K562 (cell line): ENCODE measurements around the gene LMLN. TPM values are rescaled to one million over a fixed set of nuclear protein-coding genes. Genes with fewer than 3 reads are reported as not detected.
A peak's percentile ranks its signal among the peaks of the same experiment; 100 is the strongest.

Experiments
- ATAC-seq: fragments of 200-7000 bp; cut with Tn5 transposase; 3 replicates; pipeline ENCODE4 v1.9.1; 2020; ENCODE audit warnings: moderate library complexity
- BruUV-seq: library from RNA; stranded (reverse); fragments of 400-500 nt; replicated peaks from 2 replicates; lab custom pipeline; 2021; lab: Mats Ljungman, UMichigan
- CTCF ChIA-PET: fragments of 300-600 bp; formaldehyde crosslinking; extraction: SDS; loops from one replicate; lab custom pipeline; 2021; ENCODE audit warnings: low intra/inter-chr PET ratio; lab: Yijun Ruan, JAX
- POLR2A ChIA-PET: fragments of 300-600, 350-650 bp; sonication (Branson Sonifier 250); formaldehyde crosslinking; extraction: SDS; loops from one replicate; lab custom pipeline; 2021; ENCODE audit warnings: antibody characterized with exemption, inconsistent platforms; lab: Yijun Ruan, JAX
- DNase-seq, 4 experiments: peaks; one replicate each; pipeline versions ENCODE4 v3.0.0 to v3.0.0-alpha.2; 2011 to 2018; ENCODE audit warnings: low spot score in 3 of 4, mixed read lengths in 3 of 4; ENCODE audit errors: extremely low read depth in 1 of 4
- FAIRE-seq: peaks from 2 replicates; lab custom pipeline; 2011; peaks lifted over from hg19 to GRCh38; lab: Jason Lieb, UNC
- H2AFZ ChIP-seq: 2 replicates; pipeline ENCODE4 v1.6.0; 2011; ENCODE audit warnings: low read depth, low read length, control low read depth, inconsistent platforms
- H3K27ac ChIP-seq: fragments of 200-600 bp; 3 replicates; pipeline ENCODE4 v1.8.0; 2011; ENCODE audit warnings: low read depth, mild to moderate bottlenecking, control low read depth, inconsistent platforms, low read length, moderate library complexity, mixed read lengths; ENCODE audit errors: extremely low read depth
- H3K27me3 ChIP-seq, 2 experiments: fragments of 300-600 bp in 1 of 2; 2 replicates in 1 of 2; 3 replicates in 1 of 2; pipeline versions ENCODE4 v1.6.0 to v1.8.0; 2011; ENCODE audit warnings: inconsistent platforms in 2 of 2, low read length in 2 of 2, mild to moderate bottlenecking in 1 of 2, mixed read lengths in 1 of 2, moderate library complexity in 1 of 2; ENCODE audit not compliant: control insufficient read depth in 2 of 2, insufficient read depth in 2 of 2
- H3K36me3 ChIP-seq: fragments of 300-600 bp; 3 replicates; pipeline ENCODE4 v1.8.0; 2011; ENCODE audit warnings: mild to moderate bottlenecking, low read length, inconsistent platforms; ENCODE audit not compliant: control insufficient read depth, insufficient read depth
- H3K4me1 ChIP-seq, 2 experiments: fragments of 200-600 bp in 1 of 2; replicated peaks in 1 of 2; 2 replicates in 1 of 2; 3 replicates in 1 of 2; pipeline versions ENCODE4 v1.5.1 to v1.8.0; 2011; ENCODE audit warnings: inconsistent platforms in 2 of 2, low read length in 2 of 2, mild to moderate bottlenecking in 1 of 2, mixed read lengths in 1 of 2, moderate library complexity in 1 of 2; ENCODE audit not compliant: control insufficient read depth in 2 of 2, insufficient read depth in 2 of 2
- H3K4me2 ChIP-seq: 2 replicates; pipeline ENCODE4 v1.6.1; 2011; ENCODE audit warnings: low read length, control low read depth, inconsistent platforms, mixed read lengths; ENCODE audit not compliant: insufficient read depth
- H3K4me3 ChIP-seq: fragments of 200-600 bp; sonication (generic), shearing (Covaris generic); 2 replicates; pipeline ENCODE4 v1.5.1; 2016; ENCODE audit warnings: control low read depth, inconsistent platforms
- H3K79me2 ChIP-seq: fragments of 200-600 bp; 3 replicates; pipeline ENCODE4 v1.8.0; 2011; ENCODE audit warnings: low read length, inconsistent platforms; ENCODE audit not compliant: control insufficient read depth, insufficient read depth
- H3K9ac ChIP-seq, 2 experiments: 2 replicates each; pipeline versions ENCODE4 v1.6.0 to v1.6.1; 2011; ENCODE audit warnings: low read depth in 2 of 2, low read length in 2 of 2, control low read depth in 1 of 2, inconsistent platforms in 1 of 2, mild to moderate bottlenecking in 1 of 2, mixed read lengths in 1 of 2; ENCODE audit not compliant: insufficient read depth in 1 of 2
- H3K9me1 ChIP-seq: one replicate; pipeline ENCODE4 v1.6.0; 2011; ENCODE audit warnings: inconsistent platforms, mild to moderate bottlenecking, low read length, moderate library complexity; ENCODE audit not compliant: control insufficient read depth, insufficient read depth
- H3K9me3 ChIP-seq: replicated peaks from 2 replicates; pipeline ENCODE4 v1.5.1; 2011; ENCODE audit warnings: low read depth, low read length, inconsistent platforms; ENCODE audit not compliant: control insufficient read depth, insufficient read depth
- H4K20me1 ChIP-seq: replicated peaks from 2 replicates; pipeline ENCODE4 v1.6.1; 2011; ENCODE audit warnings: low read length, inconsistent platforms, mixed read lengths; ENCODE audit not compliant: control insufficient read depth, insufficient read depth
- FOSL1 ChIP-seq: fragments of 200-800 bp; sonication (Bioruptor generic); conservative IDR thresholded peaks from 2 replicates; pipeline ENCODE4 v1.6.1; 2016; ENCODE audit warnings: missing genetic modification characterization, missing compliant biosample characterization
- MEIS2 ChIP-seq: fragments of 450-650 bp; IDR thresholded peaks from 2 replicates; pipeline ENCODE4 v1.6.1; 2014; ENCODE audit warnings: mild to moderate bottlenecking; ENCODE audit not compliant: partially characterized antibody
- MTF1 ChIP-seq: fragments of 250-450 bp; sonication (Bioruptor Pico); IDR thresholded peaks from 2 replicates; pipeline ENCODE4 v1.9.0; 2021; ENCODE audit warnings: moderate library complexity, mild to moderate bottlenecking, inconsistent platforms, borderline replicate concordance
- NKRF ChIP-seq: fragments of 450-650 bp; IDR thresholded peaks from 2 replicates; pipeline ENCODE4 v1.6.1; 2016; ENCODE audit warnings: borderline replicate concordance
- PHB2 ChIP-seq: fragments of 450-650 bp; IDR thresholded peaks from 2 replicates; pipeline ENCODE4 v1.6.1; 2017; ENCODE audit warnings: low read depth
- REST ChIP-seq, 2 experiments: fragments of 450-650 bp; formaldehyde crosslinking in 1 of 2; IDR thresholded peaks; 2 replicates each; pipeline versions ENCODE4 v1.4.0 to v1.6.1; 2014 to 2020; ENCODE audit warnings: mild to moderate bottlenecking in 2 of 2, borderline replicate concordance in 1 of 2, low read depth in 1 of 2
- SMAD2 ChIP-seq: fragments of 150-350 bp; IDR thresholded peaks from 2 replicates; pipeline ENCODE4 v1.6.1; 2014; ENCODE audit warnings: low read depth, mild to moderate bottlenecking, low read length
- ZNF121 ChIP-seq: sonication (generic); formaldehyde crosslinking; conservative IDR thresholded peaks from 2 replicates; pipeline ENCODE4 v1.8.0; 2022; ENCODE audit warnings: missing genetic modification reagents
- ZNF449 ChIP-seq: fragments of 250-450 bp; sonication (Bioruptor Pico); IDR thresholded peaks from 2 replicates; pipeline ENCODE4 v1.8.0; 2022; ENCODE audit warnings: moderate library complexity, mild to moderate bottlenecking, inconsistent platforms
- WGBS: fragments of 100-300 bp; shearing (Covaris generic); methylation state at CpG from one replicate; pipeline ENCODE4 v1.1.6; 2016; ENCODE audit warnings: low coverage, mixed read lengths; ENCODE audit not compliant: insufficient coverage; ENCODE audit errors: missing lambda C conversion rate; 5-methylcytosine and 5-hydroxymethylcytosine counted together
- in situ Hi-C: fragments of 300-500 bp; cut with MboI; formaldehyde crosslinking; loops from 4 replicates; pipeline ENCODE4 v1.15.0; 2018; ENCODE audit warnings: inconsistent platforms, mixed read lengths
- intact Hi-C: fragments of 100-400 bp; cut with micrococcal nuclease; formaldehyde crosslinking; loops from 2 replicates; pipeline ENCODE4 v1.14.2; 2022
- polyA plus RNA-seq, 8 experiments: library from polyadenylated mRNA; depleted of rRNA in 4 of 8; stranded (reverse) in 5 of 8; unstranded in 3 of 8; fragments of >200 nt; fragmentation: Nextera tagmentation in 2 of 8; fragmentation: Illumina TruSeq in 1 of 8; extraction: Ambion mirVana in 2 of 8; extraction: Trizol in 1 of 8; gene quantifications; 2 replicates each; pipeline versions ENCODE4 v1.2.1 to v1.2.3, GENCODE V29; 2011 to 2014; ENCODE audit warnings: inconsistent platforms in 1 of 8, missing spikeins in 1 of 8
- total RNA-seq, 7 experiments: library from RNA; depleted of rRNA in 6 of 7; stranded (reverse); fragments of >200 nt in 6 of 7; fragmentation: Illumina TruSeq in 2 of 7; extraction: Trizol in 2 of 7; gene quantifications; 2 replicates each; pipeline versions ENCODE4 v1.2.1 to v1.2.3, GENCODE V29; 2011 to 2021; ENCODE audit warnings: low replicate concordance in 1 of 7

Gene LMLN
- total and polyA plus RNA-seq, 9 of the 15 experiments (the other 6 are each of a cell fraction or from before 2014, with no cell fraction given): 2.2 to 15.9 (median 6.9) TPM

- no TSS peak for BruUV-seq
- in situ Hi-C loops: no loop called here
- H3K9ac ChIP-seq: no peak overlapping the region
- intact Hi-C loops: no loop called here
- no peak overlapping the region for H3K4me3 ChIP-seq
- ATAC-seq (peak; percentile 87), FAIRE-seq (peak; percentile 80), DNase-seq (peak; percentile 45 to 67 (median 46))
- H3K27ac ChIP-seq: no peak overlapping the region
- no peaks in the 10 kb centered on the region for H3K36me3 ChIP-seq
- no peaks in the 10 kb centered on the region for H4K20me1 ChIP-seq
- H2AFZ ChIP-seq: no peak overlapping the region
- H3K9me1 ChIP-seq: no peaks in the 10 kb centered on the region
- CTCF ChIA-PET: interaction anchor here (1.0 to 1.2 kb wide), 2 partner anchors 36 to 38 kb away, joined by 3 to 6 read pairs; no protein-coding TSS in a partner anchor
- H3K9me3 ChIP-seq: no peaks in the 10 kb centered on the region
- H3K4me2 ChIP-seq: no peak overlapping the region
- no peaks in the 10 kb centered on the region for H3K79me2 ChIP-seq
- 10% methylated on average over 2 of the region's 2 CpGs for WGBS
- H3K27me3 ChIP-seq: no peaks in the 10 kb centered on the region
- POLR2A ChIA-PET: interaction anchor here (2.4 kb wide), 1 partner anchor 11 kb away, joined by 10 read pairs; no protein-coding TSS in a partner anchor
- peaks cover 2 to 3% of the 10 kb centered on the region in 2 experiments; a peak in 2 of 5 replicates for H3K4me1 ChIP-seq
- TF ChIP-seq PHB2 (no peak), SMAD2 (no peak), REST (IDR thresholded peaks at IDR 0.05; ENCODE audit: borderline replicate concordance) (peak; percentile 48; the same call in 1 of the 2 replicates), REST (CRISPR knock-in tag; IDR thresholded peaks at IDR 0.05; ENCODE audit: low read depth) (no peak), FOSL1 (tag) (0 out of 2 replicates have a peak, but pooled peaks have one; percentile 22), ZNF121 (peak; percentile 37; the same call in 1 of the 2 replicates), MEIS2 (peak; percentile 34), ZNF449 (CRISPR knock-in tag) (no peak), MTF1 (CRISPR knock-in tag) (no peak), NKRF (no peak)
Measured at GRCh38 chr3:197942956-197943556, 17.0 kb upstream of the LMLN start.
